Retinal pigment epithelial cell (primary cell): ENCODE data around the gene CD200R1.

ENCODE experiments used
- DNase-seq: peaks from one replicate; pipeline ENCODE4 v3.0.0-alpha.2; 2010; ENCODE audit warnings: low read depth
- H3K4me3 ChIP-seq: 2 replicates; pipeline ENCODE4 v1.5.1; 2011; ENCODE audit warnings: mild to moderate bottlenecking, low read length, control low read depth, moderate library complexity
- TF ChIP-seq, protein P1 (sequence below): conservative IDR thresholded peaks from 2 replicates; pipeline ENCODE4 v1.5.1; 2011; ENCODE audit warnings: low read depth, low read length, control low read depth, inconsistent platforms

Gene CD200R1

GRCh38 chr3:113006359-113007056, 31.6 kb upstream of the CD200R1 start:
- no peak for DNase-seq
- TF ChIP-seq, protein P1, sequence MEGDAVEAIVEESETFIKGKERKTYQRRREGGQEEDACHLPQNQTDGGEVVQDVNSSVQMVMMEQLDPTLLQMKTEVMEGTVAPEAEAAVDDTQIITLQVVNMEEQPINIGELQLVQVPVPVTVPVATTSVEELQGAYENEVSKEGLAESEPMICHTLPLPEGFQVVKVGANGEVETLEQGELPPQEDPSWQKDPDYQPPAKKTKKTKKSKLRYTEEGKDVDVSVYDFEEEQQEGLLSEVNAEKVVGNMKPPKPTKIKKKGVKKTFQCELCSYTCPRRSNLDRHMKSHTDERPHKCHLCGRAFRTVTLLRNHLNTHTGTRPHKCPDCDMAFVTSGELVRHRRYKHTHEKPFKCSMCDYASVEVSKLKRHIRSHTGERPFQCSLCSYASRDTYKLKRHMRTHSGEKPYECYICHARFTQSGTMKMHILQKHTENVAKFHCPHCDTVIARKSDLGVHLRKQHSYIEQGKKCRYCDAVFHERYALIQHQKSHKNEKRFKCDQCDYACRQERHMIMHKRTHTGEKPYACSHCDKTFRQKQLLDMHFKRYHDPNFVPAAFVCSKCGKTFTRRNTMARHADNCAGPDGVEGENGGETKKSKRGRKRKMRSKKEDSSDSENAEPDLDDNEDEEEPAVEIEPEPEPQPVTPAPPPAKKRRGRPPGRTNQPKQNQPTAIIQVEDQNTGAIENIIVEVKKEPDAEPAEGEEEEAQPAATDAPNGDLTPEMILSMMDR, result no peak
- H3K4me3 ChIP-seq, result no peak overlapping the region

GRCh38 chr3:113005611-113006010, 30.7 kb upstream of the CD200R1 start:
- DNase-seq, result no peak
- TF ChIP-seq, protein P1, result no peak
- H3K4me3 ChIP-seq, result no peak overlapping the region

- no peak overlapping the region for H3K4me3 ChIP-seq
- TF ChIP-seq, protein P1, result no peak
- DNase-seq, result no peak
Observed at GRCh38 chr3:113002679-113003078, 27.8 kb upstream of the CD200R1 start.

DNA sequence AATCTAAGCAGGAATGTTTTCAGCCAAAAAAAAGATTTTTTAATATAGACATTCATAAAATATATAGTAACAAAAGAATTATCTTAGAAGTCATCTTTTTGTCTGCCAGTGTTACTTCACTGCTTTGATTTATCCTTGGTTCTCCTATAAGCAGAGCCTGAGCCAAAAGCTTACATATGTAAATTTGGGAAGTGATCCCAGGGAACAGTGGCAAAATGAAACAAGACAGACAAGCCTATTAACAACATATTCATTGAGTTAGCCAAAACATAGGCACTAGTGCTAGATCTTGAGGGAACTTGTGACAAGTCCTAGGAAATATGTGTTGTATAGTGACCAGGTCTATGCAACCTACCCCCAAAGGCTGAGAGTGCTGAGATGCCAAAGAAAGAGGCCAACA, 27.1 kb upstream of the CD200R1 start:
- DNase-seq, result no peak
- no peak overlapping the region for H3K4me3 ChIP-seq
- TF ChIP-seq, protein P1, result no peak

DNA sequence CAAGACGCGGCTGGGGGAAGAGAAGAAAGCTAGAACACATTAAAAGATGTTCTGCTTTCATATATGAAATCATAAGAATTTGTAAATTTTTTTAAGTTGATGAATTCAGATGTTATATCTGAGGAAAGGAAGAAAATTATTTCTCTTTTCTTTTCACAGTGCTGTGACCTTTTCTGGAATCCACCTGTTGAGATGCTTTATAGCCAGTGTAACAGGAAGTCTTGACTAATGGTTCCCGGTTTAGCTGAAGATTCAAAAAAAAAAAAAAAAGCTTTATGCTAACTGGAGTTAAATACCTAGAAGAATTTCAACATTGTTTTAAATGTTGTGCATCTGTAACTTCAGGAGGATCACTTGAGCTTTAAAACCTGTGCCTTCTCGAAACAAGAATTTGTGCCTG, 25.8 kb upstream of the CD200R1 start:
- TF ChIP-seq, protein P1, result no peak
- no peak for DNase-seq
- no peak overlapping the region for H3K4me3 ChIP-seq

DNA sequence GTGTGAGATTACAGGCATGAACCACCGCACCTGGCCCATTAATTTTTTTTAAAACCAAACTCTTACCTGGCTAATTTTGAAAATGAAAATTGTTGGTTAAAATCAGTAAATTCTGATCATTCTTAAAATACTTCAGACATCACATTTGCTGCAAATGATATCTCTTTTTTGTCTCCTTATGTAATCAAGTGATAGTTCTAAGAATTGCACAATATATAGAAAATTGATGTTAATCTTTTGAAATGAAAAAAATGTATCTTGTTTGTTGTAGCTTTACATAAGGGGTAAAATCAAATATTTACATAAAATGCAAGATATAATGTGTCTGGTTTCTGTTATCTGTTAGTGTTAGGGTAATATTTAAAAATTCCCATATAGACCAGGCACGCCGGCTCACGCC, 20.9 kb upstream of the CD200R1 start:
- TF ChIP-seq, protein P1, result no peak
- no peak for DNase-seq
- H3K4me3 ChIP-seq, result no peak overlapping the region

DNA sequence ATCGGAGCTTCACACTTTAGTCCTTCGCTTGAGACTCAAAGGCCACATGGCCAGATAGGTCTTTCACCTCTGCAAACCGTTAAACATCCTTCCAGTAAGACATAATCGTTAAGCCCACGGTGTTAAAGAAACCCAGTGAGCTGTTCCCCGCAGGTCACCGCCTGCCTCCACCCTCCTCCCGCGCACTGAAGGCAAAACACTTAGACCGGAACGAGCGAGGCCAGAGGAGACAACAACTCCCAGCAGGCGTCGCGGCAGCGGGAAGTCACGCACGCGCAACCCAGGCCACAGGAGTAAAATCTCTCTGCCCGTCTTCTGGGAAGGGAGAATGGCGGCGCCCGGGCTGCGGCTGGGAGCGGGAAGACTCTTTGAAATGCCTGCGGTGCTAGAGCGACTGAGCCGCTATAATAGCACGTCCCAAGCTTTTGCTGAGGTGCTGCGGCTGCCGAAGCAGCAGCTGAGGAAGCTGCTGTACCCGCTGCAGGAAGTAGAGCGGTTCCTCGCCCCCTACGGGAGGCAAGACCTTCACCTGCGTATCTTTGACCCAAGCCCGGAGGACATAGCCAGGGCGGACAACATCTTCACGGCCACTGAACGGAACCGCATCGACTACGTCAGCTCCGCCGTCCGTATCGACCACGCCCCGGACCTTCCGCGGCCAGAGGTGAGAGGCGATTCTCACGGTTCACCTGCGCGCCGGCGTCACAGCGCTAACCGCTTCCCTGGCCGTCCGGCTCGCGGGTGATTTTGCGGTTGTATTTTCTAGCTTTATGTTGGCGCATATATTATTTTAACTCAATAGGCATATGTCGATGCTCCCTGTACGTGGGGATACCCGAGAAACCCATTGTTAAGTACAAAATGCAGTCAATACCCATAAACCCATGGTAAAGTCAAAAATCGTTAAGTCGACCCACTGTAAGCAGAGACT, 16.0 kb upstream of the CD200R1 start, which contains the start of gene GTPBP8:
Gene GTPBP8 (plus strand): TSS at position 313 of the 931 bp plus-strand sequence. CDS start 16 bp downstream, at position 329.
- peak within 1 kb of the TSS; percentile 98 for H3K4me3 ChIP-seq
- TF ChIP-seq, protein P1, result peak; percentile 14
- peak; percentile 63 for DNase-seq
